H1 (cell line): ENCODE data around the gene RGL1. TPM values are rescaled to one million over a fixed set of nuclear protein-coding genes. Genes with fewer than 3 reads are reported as not detected.

Experiments used
- TEAD4 ChIP-seq: IDR thresholded peaks from 2 replicates; pipeline ENCODE4 v1.6.1; 2012; ENCODE audit warnings: low read depth, low read length, inconsistent platforms, mixed read lengths
- polyA plus RNA-seq, 7 experiments: library from polyadenylated mRNA; depleted of rRNA in 3 of 7; stranded (reverse) in 5 of 7; unstranded in 2 of 7; fragments of >200 nt in 5 of 7; fragments of 200-250 nt in 2 of 7; gene quantifications; 1 replicate in 5 of 7; 2 replicates in 1 of 7; 4 replicates in 1 of 7; pipeline versions ENCODE4 v1.2.1 to v1.2.3, GENCODE V29; 2011 to 2013; ENCODE audit warnings: missing spikeins in 2 of 7, mixed read lengths in 2 of 7
- total RNA-seq: library from RNA; stranded (reverse); fragmentation: NEBNext Ultra II Directional; extraction: Animal tissue kit (Norgen Biotek cat#: 25700); gene quantifications from 2 replicates; pipeline ENCODE4 v1.2.1, GENCODE V29; 2021

Gene RGL1
- total and polyA plus RNA-seq, 2 of the 8 experiments (the other 6 are each of a cell fraction or from before 2014, with no cell fraction given): 0.98 to 2.4 TPM

GRCh38 chr1:183841550-183841949 is 36.6 kb downstream of the RGL1 start (continued):
- TF ChIP-seq TEAD4: no peak
